OCI-LY7 (cell line): ENCODE measurements around the gene MIS18A.

Experiments used
- CTCF ChIP-seq: fragments of 200-600 bp; sonication (generic); conservative IDR thresholded peaks from 2 replicates; pipeline ENCODE4 v1.5.1; 2014; ENCODE audit warnings: mild to moderate bottlenecking, antibody characterized with exemption, low read length, moderate library complexity, mixed read lengths
- EZH2phosphoT487 ChIP-seq: fragments of 200-600 bp; sonication (generic); IDR thresholded peaks from 2 replicates; pipeline ENCODE4 v1.6.1; 2018; ENCODE audit warnings: low read depth, borderline replicate concordance, mild to moderate bottlenecking, mixed run types, antibody characterized with exemption, low read length, moderate library complexity, mixed read lengths

- no peak for TF ChIP-seq CTCF
- no peak for TF ChIP-seq EZH2phosphoT487
Observed at GRCh38 chr21:32256251-32256650, 22.6 kb downstream of the MIS18A start.
